GM12891 (cell line): Measurements from ENCODE around the gene STRADA.

Experiments used
- POLR2A ChIP-seq: IDR thresholded peaks from 2 replicates; pipeline ENCODE4 v1.6.1; 2011; ENCODE audit warnings: low read depth, low read length, control low read depth
- POLR2AphosphoS5 ChIP-seq: IDR thresholded peaks from 2 replicates; pipeline ENCODE4 v1.6.1; 2011; ENCODE audit warnings: low read depth, low read length, control low read depth
- SPI1 ChIP-seq: IDR thresholded peaks from 2 replicates; pipeline ENCODE4 v1.6.1; 2011; ENCODE audit warnings: low read depth, low read length, control low read depth

GRCh38 chr17:63705657-63706056 is 35.9 kb downstream of the STRADA start:
- TF ChIP-seq POLR2A (no peak), SPI1 (no peak), POLR2AphosphoS5 (no peak)
